ENCODE data around the gene CAD. TPM values are rescaled to one million over a fixed set of nuclear protein-coding genes. Genes with fewer than 3 reads are reported as not detected.

The CAD gene
- polyA plus RNA-seq, 1 donor from 2014 or later, result 14.2 TPM

DNA sequence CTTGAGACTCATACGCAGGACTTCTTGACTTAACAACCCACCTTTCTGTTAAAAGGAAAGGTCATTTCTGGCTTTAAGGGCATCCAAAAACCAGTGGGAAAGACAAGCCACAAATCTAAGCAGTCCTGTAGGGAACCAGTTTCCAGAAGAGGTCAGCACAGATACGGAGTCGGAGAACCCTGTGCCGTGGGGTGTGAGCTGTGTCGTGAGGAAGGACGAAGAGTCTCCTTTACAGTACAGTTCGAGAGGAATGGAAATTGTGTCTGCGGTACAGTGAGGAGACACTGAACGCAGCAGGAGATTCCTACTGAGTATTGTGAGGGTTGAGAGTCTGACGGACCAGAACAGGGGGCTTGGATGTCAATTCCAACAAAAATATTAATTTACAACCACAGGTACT, 27.9 kb downstream of the CAD start:
- no peaks in the 10 kb centered on the region for H3K79me2 ChIP-seq (replicated peaks; ENCODE audit: insufficient read depth, low read length)
- H3F3A ChIP-seq (ENCODE audit: insufficient read depth, low read length, poor library complexity, severe bottlenecking), result no peaks in the 10 kb centered on the region
- no peaks in the 10 kb centered on the region for H3K27me3 ChIP-seq (ENCODE audit: insufficient read depth, low read depth, low read length)
- no peaks in the 10 kb centered on the region for H4K20me1 ChIP-seq (ENCODE audit: insufficient read depth)
- no peak overlapping the region for H3K9ac ChIP-seq (ENCODE audit: low read length)
- no peaks in the 10 kb centered on the region for H3K9me2 ChIP-seq (ENCODE audit: insufficient read depth, low read length)
- TF ChIP-seq TAF1 (IDR thresholded peaks at IDR 0.05; ENCODE audit: low read depth) (no peak), RAD21 (conservative IDR thresholded peaks at IDR 0.05) (no peak), EZH2 (IDR thresholded peaks at IDR 0.05; ENCODE audit: borderline replicate concordance, insufficient read depth, low read length, poor library complexity, severe bottlenecking) (no peak), MXI1 (conservative IDR thresholded peaks at IDR 0.05; ENCODE audit: poor library complexity, severe bottlenecking) (no peak), POLR2AphosphoS5 (IDR thresholded peaks at IDR 0.05) (no peak), SMC3 (conservative IDR thresholded peaks at IDR 0.05; ENCODE audit: poor library complexity) (no peak), CTCF (IDR thresholded peaks at IDR 0.05; ENCODE audit: poor library complexity, severe bottlenecking) (no peak), EP300 (conservative IDR thresholded peaks at IDR 0.05; ENCODE audit: poor library complexity, severe bottlenecking) (no peak)
- TF ChIP-seq, protein P1, sequence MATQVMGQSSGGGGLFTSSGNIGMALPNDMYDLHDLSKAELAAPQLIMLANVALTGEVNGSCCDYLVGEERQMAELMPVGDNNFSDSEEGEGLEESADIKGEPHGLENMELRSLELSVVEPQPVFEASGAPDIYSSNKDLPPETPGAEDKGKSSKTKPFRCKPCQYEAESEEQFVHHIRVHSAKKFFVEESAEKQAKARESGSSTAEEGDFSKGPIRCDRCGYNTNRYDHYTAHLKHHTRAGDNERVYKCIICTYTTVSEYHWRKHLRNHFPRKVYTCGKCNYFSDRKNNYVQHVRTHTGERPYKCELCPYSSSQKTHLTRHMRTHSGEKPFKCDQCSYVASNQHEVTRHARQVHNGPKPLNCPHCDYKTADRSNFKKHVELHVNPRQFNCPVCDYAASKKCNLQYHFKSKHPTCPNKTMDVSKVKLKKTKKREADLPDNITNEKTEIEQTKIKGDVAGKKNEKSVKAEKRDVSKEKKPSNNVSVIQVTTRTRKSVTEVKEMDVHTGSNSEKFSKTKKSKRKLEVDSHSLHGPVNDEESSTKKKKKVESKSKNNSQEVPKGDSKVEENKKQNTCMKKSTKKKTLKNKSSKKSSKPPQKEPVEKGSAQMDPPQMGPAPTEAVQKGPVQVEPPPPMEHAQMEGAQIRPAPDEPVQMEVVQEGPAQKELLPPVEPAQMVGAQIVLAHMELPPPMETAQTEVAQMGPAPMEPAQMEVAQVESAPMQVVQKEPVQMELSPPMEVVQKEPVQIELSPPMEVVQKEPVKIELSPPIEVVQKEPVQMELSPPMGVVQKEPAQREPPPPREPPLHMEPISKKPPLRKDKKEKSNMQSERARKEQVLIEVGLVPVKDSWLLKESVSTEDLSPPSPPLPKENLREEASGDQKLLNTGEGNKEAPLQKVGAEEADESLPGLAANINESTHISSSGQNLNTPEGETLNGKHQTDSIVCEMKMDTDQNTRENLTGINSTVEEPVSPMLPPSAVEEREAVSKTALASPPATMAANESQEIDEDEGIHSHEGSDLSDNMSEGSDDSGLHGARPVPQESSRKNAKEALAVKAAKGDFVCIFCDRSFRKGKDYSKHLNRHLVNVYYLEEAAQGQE (IDR thresholded peaks at IDR 0.05; ENCODE audit: borderline replicate concordance), result no peak
- H3K9me3 ChIP-seq (ENCODE audit: low read length), result no peaks in the 10 kb centered on the region
- H3K27ac ChIP-seq (ENCODE audit: low read length), result no peak overlapping the region
- no peaks in the 10 kb centered on the region for H3K36me3 ChIP-seq (ENCODE audit: insufficient read depth, low read length)
- no peak overlapping the region for H2AFZ ChIP-seq (ENCODE audit: low read depth, low read length)
- no peak overlapping the region for H3K4me3 ChIP-seq (ENCODE audit: low read length)
- no peak overlapping the region for H3K4me2 ChIP-seq (ENCODE audit: low read length)

GRCh38 chr2:27245626-27246025, 28.5 kb downstream of the CAD start:
- Histone ChIP-seq H2AFZ (ENCODE audit: low read depth, low read length) (no peak overlapping the region), H3K9me3 (ENCODE audit: low read length) (no peaks in the 10 kb centered on the region), H4K20me1 (ENCODE audit: insufficient read depth) (no peaks in the 10 kb centered on the region), H3K9ac (ENCODE audit: low read length) (no peak overlapping the region), H3K4me2 (ENCODE audit: low read length) (no peak overlapping the region), H3K27me3 (ENCODE audit: insufficient read depth, low read depth, low read length) (peaks cover 1% of the 10 kb centered on the region), H3K27ac (ENCODE audit: low read length) (no peak overlapping the region), H3K36me3 (ENCODE audit: insufficient read depth, low read length) (no peaks in the 10 kb centered on the region), H3K79me2 (replicated peaks; ENCODE audit: insufficient read depth, low read length) (no peaks in the 10 kb centered on the region), H3F3A (ENCODE audit: insufficient read depth, low read length, poor library complexity, severe bottlenecking) (no peaks in the 10 kb centered on the region), H3K9me2 (ENCODE audit: insufficient read depth, low read length) (no peaks in the 10 kb centered on the region), H3K4me3 (ENCODE audit: low read length) (no peak overlapping the region)
- TF ChIP-seq, protein P1 (IDR thresholded peaks at IDR 0.05; ENCODE audit: borderline replicate concordance), result no peak
- no peak for TF ChIP-seq RAD21 (conservative IDR thresholded peaks at IDR 0.05)
- TF ChIP-seq EZH2 (IDR thresholded peaks at IDR 0.05; ENCODE audit: borderline replicate concordance, insufficient read depth, low read length, poor library complexity, severe bottlenecking), result no peak
- no peak for TF ChIP-seq EP300 (conservative IDR thresholded peaks at IDR 0.05; ENCODE audit: poor library complexity, severe bottlenecking)
- TF ChIP-seq CTCF (IDR thresholded peaks at IDR 0.05; ENCODE audit: poor library complexity, severe bottlenecking), result no peak
- TF ChIP-seq MXI1 (conservative IDR thresholded peaks at IDR 0.05; ENCODE audit: poor library complexity, severe bottlenecking), result no peak
- no peak for TF ChIP-seq POLR2AphosphoS5 (IDR thresholded peaks at IDR 0.05)
- TF ChIP-seq TAF1 (IDR thresholded peaks at IDR 0.05; ENCODE audit: low read depth), result no peak
- no peak for TF ChIP-seq SMC3 (conservative IDR thresholded peaks at IDR 0.05; ENCODE audit: poor library complexity)

Measured in neural cell (in vitro differentiated cells).